Esophagus muscularis mucosa (tissue), 4 donors: ENCODE results near the gene DAZAP2.

Source experiments
- EP300 ChIP-seq: sonication (generic); formaldehyde crosslinking; IDR thresholded peaks from one replicate; pipeline ENCODE4 v1.6.1; 2017; ENCODE audit warnings: antibody characterized with exemption
- POLR2A ChIP-seq: fragments of 450-650 bp; IDR thresholded peaks from one replicate; pipeline ENCODE4 v1.6.1; 2017; ENCODE audit warnings: antibody characterized with exemption, moderate library complexity, mild to moderate bottlenecking, low read depth
- POLR2AphosphoS5 ChIP-seq, 2 donors: sonication (generic); formaldehyde crosslinking; IDR thresholded peaks; one replicate each; pipeline ENCODE4 v1.6.1; 2017; ENCODE audit warnings: antibody characterized with exemption in 2 of 2
- TF ChIP-seq, protein P1 (sequence below), 3 experiments: fragments of 200-600 bp in 2 of 3; fragments of 450-650 bp in 1 of 3; sonication (generic) in 2 of 3; IDR thresholded peaks; one replicate each; pipeline ENCODE4 v1.5.1; 2017 to 2019; ENCODE audit warnings: antibody characterized with exemption in 3 of 3, mild to moderate bottlenecking in 2 of 3, moderate library complexity in 1 of 3

DNA sequence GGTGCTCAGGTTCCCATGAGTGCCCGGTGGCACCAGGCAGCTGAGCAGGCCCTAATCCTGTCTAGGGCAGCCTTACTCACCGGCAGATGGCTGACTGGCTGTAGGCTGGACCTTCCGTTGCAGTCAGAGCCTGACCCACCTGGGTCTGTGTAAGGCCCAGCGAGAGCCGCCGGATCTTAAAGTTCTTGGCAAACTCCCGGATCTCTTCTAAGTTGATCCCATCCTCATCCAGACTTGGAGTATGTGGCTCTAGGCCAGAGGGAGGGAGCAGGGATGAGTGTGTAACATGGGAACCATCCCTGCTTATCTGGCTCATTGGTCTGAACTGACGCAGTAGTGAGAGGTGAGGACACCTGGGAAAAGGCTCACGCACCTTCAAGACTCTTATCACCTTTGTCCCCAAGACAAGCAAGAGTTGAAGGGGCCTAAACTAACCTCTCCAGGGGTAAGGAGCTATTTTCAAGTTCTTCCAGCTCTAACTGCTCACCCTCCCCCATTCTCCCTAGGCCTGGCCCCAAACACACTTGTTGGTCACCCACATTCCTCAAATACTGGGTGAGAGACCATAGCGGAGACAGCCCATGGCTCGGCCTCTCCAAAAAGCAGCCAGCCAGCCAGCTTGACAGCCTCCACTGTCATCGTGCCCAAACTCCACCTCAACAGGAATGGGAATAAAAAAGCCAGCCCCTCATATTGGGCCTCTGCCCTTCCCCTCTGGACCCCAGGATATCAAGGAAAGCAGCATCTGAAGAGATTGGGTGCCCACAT, 46.9 kb upstream of the DAZAP2 start:
- TF ChIP-seq POLR2A (no peak), EP300 (no peak), POLR2AphosphoS5 (IDR thresholded peaks at IDR 0.05) (no peak)
- TF ChIP-seq, protein P1, sequence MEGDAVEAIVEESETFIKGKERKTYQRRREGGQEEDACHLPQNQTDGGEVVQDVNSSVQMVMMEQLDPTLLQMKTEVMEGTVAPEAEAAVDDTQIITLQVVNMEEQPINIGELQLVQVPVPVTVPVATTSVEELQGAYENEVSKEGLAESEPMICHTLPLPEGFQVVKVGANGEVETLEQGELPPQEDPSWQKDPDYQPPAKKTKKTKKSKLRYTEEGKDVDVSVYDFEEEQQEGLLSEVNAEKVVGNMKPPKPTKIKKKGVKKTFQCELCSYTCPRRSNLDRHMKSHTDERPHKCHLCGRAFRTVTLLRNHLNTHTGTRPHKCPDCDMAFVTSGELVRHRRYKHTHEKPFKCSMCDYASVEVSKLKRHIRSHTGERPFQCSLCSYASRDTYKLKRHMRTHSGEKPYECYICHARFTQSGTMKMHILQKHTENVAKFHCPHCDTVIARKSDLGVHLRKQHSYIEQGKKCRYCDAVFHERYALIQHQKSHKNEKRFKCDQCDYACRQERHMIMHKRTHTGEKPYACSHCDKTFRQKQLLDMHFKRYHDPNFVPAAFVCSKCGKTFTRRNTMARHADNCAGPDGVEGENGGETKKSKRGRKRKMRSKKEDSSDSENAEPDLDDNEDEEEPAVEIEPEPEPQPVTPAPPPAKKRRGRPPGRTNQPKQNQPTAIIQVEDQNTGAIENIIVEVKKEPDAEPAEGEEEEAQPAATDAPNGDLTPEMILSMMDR (IDR thresholded peaks at IDR 0.05), result no peak
